GM23338 (cell line): Measurements from ENCODE around the gene CCDC196. TPM values are rescaled to one million over a fixed set of nuclear protein-coding genes. Genes with fewer than 3 reads are reported as not detected.

Experiments used
- ATAC-seq: fragments of 200-7000 bp; cut with Tn5 transposase; 3 replicates; pipeline ENCODE4 v1.9.1; 2020
- DNase-seq: peaks from one replicate; pipeline ENCODE4 v3.0.0-alpha.2; 2015; ENCODE audit warnings: low spot score
- H2AFZ ChIP-seq: fragments of 200-600 bp; sonication (generic); 2 replicates; pipeline ENCODE4 v1.8.0; 2016; ENCODE audit warnings: antibody characterized with exemption, mild to moderate bottlenecking, moderate library complexity
- H3F3A ChIP-seq: fragments of 200-600 bp; sonication (generic); replicated peaks from 2 replicates; pipeline ENCODE4 v1.8.0; 2017; ENCODE audit warnings: antibody characterized with exemption, mixed run types, low read depth
- H3K27ac ChIP-seq: fragments of 200-600 bp; sonication (generic); 2 replicates; pipeline ENCODE4 v1.6.1; 2016; ENCODE audit warnings: low read depth
- H3K27me3 ChIP-seq: fragments of 200-600 bp; sonication (generic); 2 replicates; pipeline ENCODE4 v1.8.0; 2016; ENCODE audit warnings: mild to moderate bottlenecking, mixed run types, moderate library complexity; ENCODE audit not compliant: insufficient read depth
- H3K36me3 ChIP-seq: fragments of 200-600 bp; sonication (generic); 2 replicates; pipeline ENCODE4 v1.8.0; 2016; ENCODE audit warnings: mild to moderate bottlenecking; ENCODE audit not compliant: insufficient read depth
- H3K4me1 ChIP-seq: fragments of 200-600 bp; sonication (generic); 2 replicates; pipeline ENCODE4 v1.8.0; 2016; ENCODE audit warnings: mild to moderate bottlenecking, moderate library complexity; ENCODE audit not compliant: insufficient read depth
- H3K4me2 ChIP-seq: fragments of 200-600 bp; sonication (generic); 2 replicates; pipeline ENCODE4 v1.7.1; 2017; ENCODE audit warnings: mixed run types
- H3K4me3 ChIP-seq: fragments of 200-600 bp; sonication (generic); 2 replicates; pipeline ENCODE4 v1.6.1; 2016; ENCODE audit warnings: mixed run types
- H3K79me2 ChIP-seq: fragments of 200-600 bp; sonication (generic); replicated peaks from 2 replicates; pipeline ENCODE4 v1.8.0; 2017; ENCODE audit warnings: mild to moderate bottlenecking; ENCODE audit not compliant: insufficient read depth
- H3K9me2 ChIP-seq: fragments of 200-600 bp; sonication (generic); 2 replicates; pipeline ENCODE4 v1.8.0; 2017; ENCODE audit not compliant: insufficient read depth
- H4K20me1 ChIP-seq: fragments of 200-600 bp; sonication (generic); replicated peaks from 2 replicates; pipeline ENCODE4 v1.8.0; 2017; ENCODE audit warnings: mild to moderate bottlenecking; ENCODE audit not compliant: insufficient read depth
- H3K27ac Mint-ChIP-seq: 2 replicates; pipeline ENCODE4 v1.8.0; 2020; ENCODE audit warnings: inconsistent platforms, mild to moderate bottlenecking, moderate library complexity, mixed read lengths
- H3K27me3 Mint-ChIP-seq: 3 replicates; pipeline ENCODE4 v1.8.0; 2022; ENCODE audit warnings: low read depth, mild to moderate bottlenecking, moderate library complexity, mixed read lengths, inconsistent platforms; ENCODE audit not compliant: insufficient read depth, poor library complexity
- H3K36me3 Mint-ChIP-seq: 3 replicates; pipeline ENCODE4 v1.8.0; 2021; ENCODE audit warnings: low read depth, mild to moderate bottlenecking, inconsistent platforms, moderate library complexity, mixed read lengths
- H3K4me1 Mint-ChIP-seq: 3 replicates; pipeline ENCODE4 v1.8.0; 2020; ENCODE audit warnings: mild to moderate bottlenecking, inconsistent platforms, mixed read lengths
- H3K4me3 Mint-ChIP-seq: 3 replicates; pipeline ENCODE4 v1.8.0; 2021; ENCODE audit warnings: moderate library complexity, mild to moderate bottlenecking, inconsistent platforms, mixed read lengths
- H3K9me3 Mint-ChIP-seq: 3 replicates; pipeline ENCODE4 v1.8.0; 2020; ENCODE audit warnings: moderate library complexity, mild to moderate bottlenecking, inconsistent platforms, mixed read lengths
- CREB1 ChIP-seq: fragments of 250-450 bp; sonication (Bioruptor Pico); IDR thresholded peaks from 2 replicates; pipeline ENCODE4 v1.5.0; 2020; ENCODE audit warnings: low read depth, mild to moderate bottlenecking, moderate library complexity
- CTCF ChIP-seq, 2 experiments: fragments of 200-600 bp in 1 of 2; sonication (generic) in 1 of 2; conservative IDR thresholded peaks; 2 replicates each; pipeline versions ENCODE4 v1.5.1 to v1.6.1; 2016 to 2017; ENCODE audit warnings: antibody characterized with exemption in 2 of 2, low read depth in 2 of 2, mild to moderate bottlenecking in 2 of 2, moderate library complexity in 1 of 2
- ETS1 ChIP-seq: IDR thresholded peaks from 2 replicates; pipeline ENCODE4 v1.6.1; 2016; ENCODE audit warnings: antibody characterized with exemption
- EZH2 ChIP-seq: fragments of 200-600 bp; sonication (generic); IDR thresholded peaks from one replicate; pipeline ENCODE4 v1.8.0; 2017; ENCODE audit warnings: antibody characterized with exemption, mild to moderate bottlenecking, low read depth; ENCODE audit not compliant: unreplicated experiment
- EZH2phosphoT487 ChIP-seq: fragments of 200-600 bp; sonication (generic); IDR thresholded peaks from one replicate; pipeline ENCODE4 v1.8.1; 2018; ENCODE audit warnings: antibody characterized with exemption; ENCODE audit not compliant: unreplicated experiment
- JUNB ChIP-seq: IDR thresholded peaks from one replicate; pipeline ENCODE4 v1.6.1; 2016; ENCODE audit warnings: antibody characterized with exemption; ENCODE audit not compliant: unreplicated experiment
- NANOG ChIP-seq: IDR thresholded peaks from 2 replicates; pipeline ENCODE4 v1.6.1; 2016; ENCODE audit warnings: antibody characterized with exemption, borderline replicate concordance
- POLR2AphosphoS5 ChIP-seq: IDR thresholded peaks from 2 replicates; pipeline ENCODE4 v1.6.1; 2016; ENCODE audit warnings: antibody characterized with exemption, low read depth
- REST ChIP-seq: IDR thresholded peaks from one replicate; pipeline ENCODE4 v1.6.1; 2018; ENCODE audit warnings: antibody characterized with exemption; ENCODE audit not compliant: unreplicated experiment
- STAT1 ChIP-seq: IDR thresholded peaks from one replicate; pipeline ENCODE4 v1.6.1; 2016; ENCODE audit warnings: antibody characterized with exemption; ENCODE audit not compliant: unreplicated experiment
- ZNF114 ChIP-seq: fragments of 250-450 bp; sonication (Bioruptor Pico); IDR thresholded peaks from 2 replicates; pipeline ENCODE4 v1.5.0; 2020; ENCODE audit warnings: mild to moderate bottlenecking, moderate library complexity
- ZNF331 ChIP-seq: fragments of 250-450 bp; sonication (Bioruptor Pico); IDR thresholded peaks from 2 replicates; pipeline ENCODE4 v1.5.0; 2020; ENCODE audit warnings: low read depth, mild to moderate bottlenecking, moderate library complexity
- ZNF462 ChIP-seq: fragments of 250-450 bp; sonication (Bioruptor Pico); IDR thresholded peaks from 2 replicates; pipeline ENCODE4 v1.5.0; 2020; ENCODE audit warnings: mild to moderate bottlenecking, moderate library complexity
- polyA plus RNA-seq: library from polyadenylated mRNA; unstranded; fragments of >200 nt; fragmentation: Nextera tagmentation; extraction: Ambion mirVana; gene quantifications from 2 replicates; pipeline ENCODE4 v1.2.1, GENCODE V29; 2016
- total RNA-seq: library from RNA; depleted of rRNA; stranded (reverse); fragments of >200 nt; shearing (Covaris generic); gene quantifications from 2 replicates; pipeline ENCODE4 v1.2.3, GENCODE V29; 2014

Gene CCDC196
- total and polyA plus RNA-seq, 2 experiments from 2014 or later = 0.27 TPM; not detected in 1

- Mint-ChIP-seq H3K27ac (no peak overlapping the region), H3K36me3 (no peaks in the 10 kb centered on the region), H3K27me3 (no peaks in the 10 kb centered on the region), H3K4me1 (no peaks in the 10 kb centered on the region), H3K9me3 (peaks cover 11% of the 10 kb centered on the region), H3K4me3 (no peak overlapping the region)
- Histone ChIP-seq H3K4me1 (no peaks in the 10 kb centered on the region), H3K4me2 (no peak overlapping the region), H3K27ac (no peak overlapping the region), H2AFZ (no peak overlapping the region), H3K4me3 (no peak overlapping the region), H3K27me3 (no peaks in the 10 kb centered on the region), H3K79me2 (no peaks in the 10 kb centered on the region), H4K20me1 (no peaks in the 10 kb centered on the region), H3K36me3 (no peaks in the 10 kb centered on the region), H3F3A (no peaks in the 10 kb centered on the region), H3K9me2 (no peaks in the 10 kb centered on the region)
- TF ChIP-seq STAT1 (no peak), CREB1 (CRISPR knock-in tag) (no peak), ZNF114 (no peak), ZNF331 (CRISPR knock-in tag) (no peak), CTCF (conservative IDR thresholded peaks at IDR 0.05; ENCODE audit: low read depth in 2 of 2) (no peak), ZNF462 (CRISPR knock-in tag) (no peak), NANOG (no peak), EZH2phosphoT487 (no peak), ETS1 (no peak), EZH2 (no peak), JUNB (no peak), REST (no peak), POLR2AphosphoS5 (no peak)
- no peak for ATAC-seq
- DNase-seq = no peak
These were observed 42.4 kb upstream of the CCDC196 start for GRCh38 chr14:66443785-66444184.
